ENCODE measurements around the gene CMPK2.

GRCh38 chr2:6834163-6834562 is 31.5 kb downstream of the CMPK2 start:
- TF ChIP-seq TAF1 (IDR thresholded peaks at IDR 0.05; ENCODE audit: borderline replicate concordance, insufficient read depth, low read length): no peak
- TF ChIP-seq FOXP2 (optimal IDR thresholded peaks at IDR 0.05; ENCODE audit: borderline replicate concordance, extremely low read depth, extremely low read length, insufficient read depth): no peak
- TF ChIP-seq SIN3A (IDR thresholded peaks at IDR 0.05; ENCODE audit: borderline replicate concordance, insufficient read depth, low read length): no peak
- TF ChIP-seq POLR2AphosphoS5 (IDR thresholded peaks at IDR 0.05; ENCODE audit: low read depth, low read length): no peak
- TF ChIP-seq REST (IDR thresholded peaks at IDR 0.05; ENCODE audit: insufficient read depth in 1 of 2, low read depth in 2 of 2, low read length in 2 of 2): no peak

All from PFSK-1 (cell line).